NCI-H69 (cell line): ENCODE results near the gene HIF1AN.

Source experiments
- DNase-seq: peaks from one replicate; lab custom pipeline; 2025; lab: John Stamatoyannopoulos, UW

The HIF1AN gene

GRCh38 chr10:100535715-100536353, at the start of gene HIF1AN:
Gene HIF1AN (plus strand): TSS chr10:100535943. CDS start chr10:100535959, 16 bp downstream.
- DNase-seq: peak; percentile 93

GRCh38 chr10:100487529-100487928, 48.2 kb upstream of the HIF1AN start:
- DNase-seq: no peak

GRCh38 chr10:100489396-100489795, 46.3 kb upstream of the HIF1AN start:
- no peak for DNase-seq

GRCh38 chr10:100490531-100490930, 45.2 kb upstream of the HIF1AN start:
- no peak for DNase-seq

- DNase-seq: no peak
Measured at GRCh38 chr10:100496567-100496966, 39.2 kb upstream of the HIF1AN start.

GRCh38 chr10:100498059-100498458, 37.7 kb upstream of the HIF1AN start:
- no peak for DNase-seq

GRCh38 chr10:100501423-100501822, 34.3 kb upstream of the HIF1AN start:
- DNase-seq: no peak

GRCh38 chr10:100502926-100503494, 32.7 kb upstream of the HIF1AN start:
- DNase-seq: no peak

GRCh38 chr10:100504096-100504495, 31.6 kb upstream of the HIF1AN start:
- DNase-seq: no peak

GRCh38 chr10:100505164-100505563, 30.6 kb upstream of the HIF1AN start:
- DNase-seq: no peak

GRCh38 chr10:100506596-100507356, 29.0 kb upstream of the HIF1AN start:
- no peak for DNase-seq

GRCh38 chr10:100507357-100507732, 28.4 kb upstream of the HIF1AN start:
- DNase-seq: no peak

- DNase-seq: no peak
Measured at GRCh38 chr10:100508266-100508665, 27.5 kb upstream of the HIF1AN start.

- peak; percentile 41 for DNase-seq
Measured at GRCh38 chr10:100508691-100509150, 27.0 kb upstream of the HIF1AN start.

- no peak for DNase-seq
Measured at GRCh38 chr10:100509241-100509840, 26.4 kb upstream of the HIF1AN start.

- DNase-seq: no peak
Measured at GRCh38 chr10:100510533-100511308, 25.0 kb upstream of the HIF1AN start.

- DNase-seq: no peak
Measured at GRCh38 chr10:100515612-100516011, 20.1 kb upstream of the HIF1AN start.

- DNase-seq: peak; percentile 2
Measured at GRCh38 chr10:100516847-100517246, 18.9 kb upstream of the HIF1AN start.

GRCh38 chr10:100518761-100519241, 16.9 kb upstream of the HIF1AN start:
- peak; percentile 59 for DNase-seq

- DNase-seq: peak; percentile 65
Measured at GRCh38 chr10:100519311-100520051, 16.3 kb upstream of the HIF1AN start, which contains the start of gene SEC31B. Gene SEC31B (minus strand): TSS chr10:100519861. CDS start chr10:100516952, 2,909 bp downstream.

GRCh38 chr10:100520811-100521210, 14.9 kb upstream of the HIF1AN start:
- DNase-seq: no peak
